WI38 (cell line): ENCODE results near the gene RFPL4AL1.
"Not testable (repeated sequence)": the region's sequence is repeated elsewhere in the genome, so short reads cannot be mapped to it uniquely, and the experiment has no call there.

ENCODE experiments used
- H3K4me3 ChIP-seq: 2 replicates; pipeline ENCODE4 v1.5.1; 2011; ENCODE audit warnings: low read depth, mild to moderate bottlenecking, control low read depth, low read length
- TF ChIP-seq, protein P1 (sequence below): IDR thresholded peaks from 2 replicates; pipeline ENCODE4 v1.5.1; 2012; ENCODE audit warnings: low read depth, mild to moderate bottlenecking, control low read depth, low read length

RFPL4AL1 gene

DNA sequence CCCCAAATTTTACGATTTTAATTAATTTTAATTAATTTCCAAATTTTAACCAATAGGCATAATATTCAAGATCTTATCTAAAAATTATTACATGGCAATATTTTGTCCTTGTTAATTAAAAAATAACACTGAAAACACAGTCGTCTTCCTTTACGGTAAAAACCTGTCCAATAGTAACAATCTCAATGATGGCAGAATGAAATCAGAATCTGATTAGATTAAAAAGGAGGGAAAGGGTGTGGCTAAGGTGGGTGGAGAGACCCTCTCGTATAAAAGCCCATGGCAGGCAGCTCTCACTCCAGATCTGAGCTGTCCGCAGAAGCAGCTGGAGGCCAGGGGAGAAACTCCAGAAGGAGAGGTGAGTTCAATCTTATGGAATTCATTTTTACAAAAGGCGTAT is at the start of gene RFPL4AL1:
Gene RFPL4AL1, plus strand, starts transcription at position 301 of the 400 bp plus-strand sequence. CDS start 2,687 bp downstream, outside the sequence.
- H3K4me3 ChIP-seq = not testable (repeated sequence)

DNA sequence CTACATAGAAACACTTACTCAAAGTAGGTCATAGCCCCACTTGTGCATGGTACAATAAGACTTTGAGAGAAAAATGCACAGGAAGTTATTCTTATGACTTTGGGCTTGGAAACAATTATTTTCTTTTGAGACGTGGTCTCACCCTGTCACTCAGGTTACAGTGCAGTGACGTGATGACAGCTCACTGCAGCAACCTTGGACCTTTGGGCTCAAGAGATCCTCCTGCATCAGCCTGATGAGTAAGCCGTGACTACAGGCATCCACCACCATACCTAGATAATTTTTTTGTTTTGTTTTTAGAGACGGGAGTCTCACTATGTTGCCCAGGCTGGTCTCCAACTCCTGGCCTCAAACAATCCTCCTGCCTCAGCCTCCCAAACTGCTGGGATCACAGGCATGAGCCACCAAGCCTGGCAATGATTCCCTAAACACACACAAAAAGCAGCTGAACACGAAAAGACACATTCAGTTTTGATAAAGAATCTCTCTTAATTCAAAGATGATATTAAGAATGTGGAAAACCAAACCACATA is 48.6 kb upstream of the RFPL4AL1 start:
- TF ChIP-seq, protein P1, sequence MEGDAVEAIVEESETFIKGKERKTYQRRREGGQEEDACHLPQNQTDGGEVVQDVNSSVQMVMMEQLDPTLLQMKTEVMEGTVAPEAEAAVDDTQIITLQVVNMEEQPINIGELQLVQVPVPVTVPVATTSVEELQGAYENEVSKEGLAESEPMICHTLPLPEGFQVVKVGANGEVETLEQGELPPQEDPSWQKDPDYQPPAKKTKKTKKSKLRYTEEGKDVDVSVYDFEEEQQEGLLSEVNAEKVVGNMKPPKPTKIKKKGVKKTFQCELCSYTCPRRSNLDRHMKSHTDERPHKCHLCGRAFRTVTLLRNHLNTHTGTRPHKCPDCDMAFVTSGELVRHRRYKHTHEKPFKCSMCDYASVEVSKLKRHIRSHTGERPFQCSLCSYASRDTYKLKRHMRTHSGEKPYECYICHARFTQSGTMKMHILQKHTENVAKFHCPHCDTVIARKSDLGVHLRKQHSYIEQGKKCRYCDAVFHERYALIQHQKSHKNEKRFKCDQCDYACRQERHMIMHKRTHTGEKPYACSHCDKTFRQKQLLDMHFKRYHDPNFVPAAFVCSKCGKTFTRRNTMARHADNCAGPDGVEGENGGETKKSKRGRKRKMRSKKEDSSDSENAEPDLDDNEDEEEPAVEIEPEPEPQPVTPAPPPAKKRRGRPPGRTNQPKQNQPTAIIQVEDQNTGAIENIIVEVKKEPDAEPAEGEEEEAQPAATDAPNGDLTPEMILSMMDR = no peak
- no peak overlapping the region for H3K4me3 ChIP-seq

DNA sequence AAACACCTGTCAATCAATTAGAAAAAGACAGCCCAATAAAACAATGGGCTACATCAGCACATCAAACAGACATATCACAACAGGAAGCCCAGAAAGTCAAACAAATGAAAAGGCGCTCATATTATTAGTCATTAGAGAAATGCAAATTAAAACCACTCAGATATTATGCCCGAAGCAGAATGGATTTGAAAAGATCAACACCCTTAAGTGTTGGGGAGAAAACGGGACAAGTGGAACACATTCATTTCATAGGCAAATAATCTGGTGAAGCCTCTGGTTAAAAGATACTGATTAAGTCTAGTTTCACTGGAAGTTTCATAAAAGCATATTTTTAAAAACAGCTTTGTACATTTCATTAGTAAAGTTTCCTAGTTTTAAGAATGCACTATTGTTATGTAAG is 48.1 kb upstream of the RFPL4AL1 start:
- no peak overlapping the region for H3K4me3 ChIP-seq
- TF ChIP-seq, protein P1 = no peak

DNA sequence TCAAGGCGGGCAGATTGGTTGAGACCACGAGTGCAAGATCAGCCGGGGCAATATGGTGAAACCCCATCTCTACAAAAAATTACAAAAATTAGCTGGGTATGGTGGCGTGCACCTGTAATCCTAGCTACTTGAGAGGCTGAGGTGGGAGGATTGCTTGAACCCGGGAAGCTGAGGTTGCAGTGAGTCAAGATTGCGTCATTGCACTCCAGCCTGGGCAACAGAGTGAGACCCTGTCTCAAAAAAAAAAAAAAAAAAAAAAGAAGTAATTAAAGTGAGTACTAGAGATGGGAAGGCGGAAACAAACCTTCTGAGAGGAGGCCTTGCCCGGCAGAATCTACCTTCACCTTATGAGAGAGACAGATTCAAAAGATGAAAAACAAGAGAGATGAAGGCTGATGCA is 45.4 kb upstream of the RFPL4AL1 start:
- TF ChIP-seq, protein P1 = no peak
- H3K4me3 ChIP-seq = no peak overlapping the region

DNA sequence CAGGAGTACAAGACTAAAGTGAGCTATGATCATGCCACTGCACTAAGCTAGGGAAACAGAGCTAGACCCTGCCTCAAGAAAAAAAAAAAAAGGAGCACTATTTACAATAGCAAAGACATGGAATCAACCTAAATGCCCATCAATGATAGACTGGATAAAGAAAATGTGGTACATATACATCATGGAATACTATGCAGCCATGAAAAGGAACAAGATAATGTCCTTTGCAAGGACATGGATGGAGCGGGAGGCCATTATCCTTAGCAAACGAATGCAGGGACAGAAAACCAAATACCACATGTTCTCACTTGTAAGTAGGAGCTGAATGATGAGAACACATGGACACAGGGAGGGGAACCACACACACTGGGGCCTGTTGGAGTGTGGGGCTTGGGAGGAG is 38.5 kb upstream of the RFPL4AL1 start:
- H3K4me3 ChIP-seq = not testable (repeated sequence)

DNA sequence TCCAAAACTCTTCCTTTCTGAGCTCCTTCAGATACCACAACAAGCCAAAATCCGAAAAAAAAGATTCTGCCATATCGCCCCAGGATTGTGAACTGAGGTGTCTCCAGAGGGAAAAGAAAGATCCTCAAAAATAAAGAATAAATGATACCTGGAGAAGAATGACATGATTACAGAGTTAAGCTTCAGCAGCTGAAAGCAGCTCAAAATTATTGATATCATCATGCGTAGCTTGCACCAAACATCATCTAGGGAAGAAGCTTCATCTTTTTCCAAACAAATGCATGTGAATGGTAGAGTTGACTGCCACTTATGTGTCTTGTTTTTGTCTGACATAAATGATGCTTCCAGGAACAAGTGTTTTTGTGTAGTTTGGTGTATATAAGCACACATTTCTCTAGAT is 30.6 kb upstream of the RFPL4AL1 start, which contains the start of gene NLRP9:
Gene NLRP9, minus strand, starts transcription at position 101 of the 400 bp plus-strand sequence. Its CDS starts 28 bp downstream, at position 73.
- no peak within 1 kb of the TSS for H3K4me3 ChIP-seq
- TF ChIP-seq, protein P1 = no peak

DNA sequence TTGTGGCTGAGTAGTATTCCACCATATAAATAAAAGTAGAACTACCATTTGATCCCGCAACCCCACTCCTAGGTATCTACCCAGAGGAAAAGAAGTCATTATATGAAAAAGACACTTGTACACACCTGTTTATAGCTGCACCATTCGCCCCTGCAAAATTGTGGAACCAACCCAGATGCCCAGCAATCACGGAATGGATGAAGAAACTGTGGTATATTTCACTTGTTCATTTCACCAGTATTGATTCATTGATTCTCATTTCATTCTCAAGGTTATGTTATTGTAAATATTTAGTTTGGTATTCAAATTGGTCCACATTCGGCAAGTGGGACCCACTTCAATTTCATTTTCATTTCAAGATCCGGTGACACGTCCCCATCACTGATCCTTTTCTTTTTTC is 18.2 kb upstream of the RFPL4AL1 start:
- TF ChIP-seq, protein P1 = no peak
- no peak overlapping the region for H3K4me3 ChIP-seq

DNA sequence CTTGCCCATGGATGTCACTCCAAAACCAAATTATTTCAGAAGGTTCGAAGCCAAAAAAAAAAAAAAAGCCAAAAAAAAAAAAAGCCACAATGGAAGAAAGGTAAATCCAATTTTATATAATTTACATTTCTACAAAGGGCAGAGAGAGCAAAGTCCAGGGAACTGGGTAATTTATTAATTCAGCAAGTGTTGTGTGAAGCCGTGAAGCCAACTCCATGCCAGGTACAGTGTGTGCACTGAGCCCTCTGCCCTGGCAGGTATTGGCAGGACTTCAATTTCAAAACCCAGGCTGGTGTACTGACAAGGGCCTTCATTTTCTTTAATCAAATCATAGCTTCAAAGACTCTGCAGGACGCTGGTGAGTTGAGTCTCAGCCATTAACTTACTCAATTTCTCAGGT is 15.5 kb upstream of the RFPL4AL1 start:
- H3K4me3 ChIP-seq = no peak overlapping the region

DNA sequence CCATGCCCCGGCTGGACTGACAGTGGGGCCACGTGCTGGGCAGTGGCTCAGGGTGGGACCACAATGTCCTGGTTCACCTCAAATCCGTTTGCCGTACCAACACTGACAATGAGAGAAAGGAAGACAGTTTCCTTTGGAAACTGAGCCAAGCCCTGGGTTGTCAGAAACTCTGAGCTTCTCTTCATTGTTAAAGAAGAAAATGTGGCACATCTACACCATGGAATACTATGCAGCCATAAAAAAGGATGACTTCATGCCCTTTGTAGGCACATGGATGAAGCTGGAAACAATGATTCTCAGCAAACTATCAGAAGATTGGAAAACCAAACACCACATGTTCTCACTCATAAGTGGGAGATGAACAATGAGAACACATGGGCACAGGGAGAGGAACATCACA is 12.1 kb upstream of the RFPL4AL1 start:
- H3K4me3 ChIP-seq = not testable (repeated sequence)

More for the DNA sequence above, 15.5 kb upstream of the RFPL4AL1 start:
- TF ChIP-seq, protein P1 = no peak

DNA sequence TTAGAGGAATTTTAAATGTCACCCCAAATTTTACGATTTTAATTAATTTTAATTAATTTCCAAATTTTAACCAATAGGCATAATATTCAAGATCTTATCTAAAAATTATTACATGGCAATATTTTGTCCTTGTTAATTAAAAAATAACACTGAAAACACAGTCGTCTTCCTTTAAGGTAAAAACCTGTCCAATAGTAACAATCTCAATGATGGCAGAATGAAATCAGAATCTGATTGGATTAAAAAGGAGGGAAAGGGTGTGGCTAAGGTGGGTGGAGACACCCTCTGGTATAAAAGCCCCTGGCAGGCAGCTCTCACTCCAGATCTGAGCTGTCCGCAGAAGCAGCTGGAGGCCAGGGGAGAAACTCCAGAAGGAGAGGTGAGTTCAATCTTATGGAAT is 10.1 kb upstream of the RFPL4AL1 start, which contains the start of gene RFPL4A:
Gene RFPL4A, plus strand, starts transcription at position 301 of the 400 bp plus-strand sequence. CDS start 2,704 bp downstream, outside the sequence.
- H3K4me3 ChIP-seq = not testable (repeated sequence)
